GM12891 (cell line): ENCODE measurements around the gene SLC45A2.
"Not testable (repeated sequence)": the region's sequence is repeated elsewhere in the genome, so short reads cannot be mapped to it uniquely, and the experiment has no call there.

ENCODE experiments used
- DNase-seq: peaks from one replicate; pipeline ENCODE4 v3.0.0; 2011; ENCODE audit warnings: low spot score; ENCODE audit not compliant: insufficient read length
- FAIRE-seq: peaks from 2 replicates; lab custom pipeline; 2011; peaks lifted over from hg19 to GRCh38; lab: Jason Lieb, UNC
- PAX5 ChIP-seq: IDR thresholded peaks from 2 replicates; pipeline ENCODE4 v1.6.1; 2011; ENCODE audit warnings: low read length, moderate library complexity, mild to moderate bottlenecking; ENCODE audit not compliant: insufficient read depth, severe bottlenecking
- POLR2A ChIP-seq: IDR thresholded peaks from 2 replicates; pipeline ENCODE4 v1.6.1; 2011; ENCODE audit warnings: low read depth, low read length, control low read depth
- POLR2AphosphoS5 ChIP-seq: IDR thresholded peaks from 2 replicates; pipeline ENCODE4 v1.6.1; 2011; ENCODE audit warnings: low read depth, low read length, control low read depth
- POU2F2 ChIP-seq: IDR thresholded peaks from 2 replicates; pipeline ENCODE4 v1.6.1; 2011; ENCODE audit warnings: low read depth, mild to moderate bottlenecking, control low read depth, low read length, moderate library complexity
- SPI1 ChIP-seq: IDR thresholded peaks from 2 replicates; pipeline ENCODE4 v1.6.1; 2011; ENCODE audit warnings: low read depth, low read length, control low read depth
- TAF1 ChIP-seq: IDR thresholded peaks from 2 replicates; pipeline ENCODE4 v1.6.1; 2011; ENCODE audit warnings: low read depth, low read length, control low read depth

SLC45A2 gene

DNA sequence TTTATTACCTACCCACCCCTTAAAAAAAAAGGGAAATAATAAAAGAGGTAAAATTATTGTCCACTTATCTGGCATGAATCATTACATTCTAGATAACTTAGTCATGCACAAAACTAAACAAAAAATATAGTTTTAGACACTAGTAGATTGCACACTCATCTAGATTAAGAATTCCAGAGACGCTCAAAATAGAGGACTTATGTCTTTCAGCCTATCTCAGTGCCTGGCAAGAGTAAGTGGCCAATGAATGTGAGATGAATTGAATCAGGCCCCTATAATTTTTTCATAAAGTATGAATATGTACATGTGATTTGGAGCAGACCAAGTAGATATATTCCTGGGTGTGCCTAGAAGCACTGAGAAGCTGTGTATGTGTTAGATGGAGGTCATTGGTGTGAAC, 50.3 kb downstream of the SLC45A2 start:
- FAIRE-seq: no peak
- no peak for DNase-seq
- no peak for TF ChIP-seq POLR2A
- TF ChIP-seq PAX5: no peak
- TF ChIP-seq TAF1: no peak
- TF ChIP-seq POU2F2: no peak
- TF ChIP-seq SPI1: no peak
- no peak for TF ChIP-seq POLR2AphosphoS5

DNA sequence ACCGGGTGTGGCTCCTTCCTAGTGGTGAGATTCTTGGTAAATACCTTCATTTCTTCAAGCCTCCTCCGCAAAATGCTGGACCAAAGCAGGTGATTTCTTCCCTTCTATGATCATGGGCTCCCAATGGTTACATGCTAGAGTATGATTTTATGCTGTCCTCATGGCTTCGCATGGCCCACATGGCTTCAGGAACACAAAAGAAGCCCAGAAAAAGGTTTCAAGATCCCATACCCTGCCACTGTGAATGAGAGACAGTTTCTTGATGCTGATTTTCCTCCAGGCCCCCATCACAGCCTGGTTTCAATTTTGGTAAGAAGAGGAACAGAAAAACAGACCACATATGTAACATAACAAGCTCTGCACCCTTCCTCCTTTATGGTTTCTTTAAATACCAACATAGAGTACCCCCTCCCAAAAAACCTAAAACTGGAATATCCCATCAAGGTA, 50.7 kb downstream of the SLC45A2 start:
- FAIRE-seq (peak; percentile 47), DNase-seq (no peak)
- no peak for TF ChIP-seq POU2F2
- TF ChIP-seq PAX5: no peak
- TF ChIP-seq SPI1: peak; percentile 99
- TF ChIP-seq POLR2A: no peak

DNA sequence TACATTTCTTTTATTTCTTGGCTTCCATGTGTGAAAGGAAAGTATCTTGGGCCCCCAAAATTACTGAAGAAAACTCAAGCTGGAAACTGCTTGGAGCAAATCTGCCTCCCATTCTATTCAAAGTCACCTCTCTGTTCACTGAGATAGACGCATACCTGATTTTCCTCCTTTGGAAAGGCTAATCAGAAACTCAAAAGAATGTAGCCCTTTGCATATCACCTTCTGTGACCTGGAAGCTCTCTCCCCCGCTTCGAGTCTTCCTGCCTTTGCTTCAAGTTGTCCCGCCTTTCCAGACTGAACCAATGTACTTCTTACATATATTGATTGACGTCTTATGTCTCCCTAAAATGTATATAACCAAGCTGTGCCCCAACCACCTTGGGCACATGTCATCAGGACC, 53.4 kb downstream of the SLC45A2 start:
- TF ChIP-seq PAX5 (no peak), SPI1 (no peak), TAF1 (no peak), POLR2AphosphoS5 (no peak), POU2F2 (no peak), POLR2A (no peak)
- DNase-seq (no peak), FAIRE-seq (no peak)

DNA sequence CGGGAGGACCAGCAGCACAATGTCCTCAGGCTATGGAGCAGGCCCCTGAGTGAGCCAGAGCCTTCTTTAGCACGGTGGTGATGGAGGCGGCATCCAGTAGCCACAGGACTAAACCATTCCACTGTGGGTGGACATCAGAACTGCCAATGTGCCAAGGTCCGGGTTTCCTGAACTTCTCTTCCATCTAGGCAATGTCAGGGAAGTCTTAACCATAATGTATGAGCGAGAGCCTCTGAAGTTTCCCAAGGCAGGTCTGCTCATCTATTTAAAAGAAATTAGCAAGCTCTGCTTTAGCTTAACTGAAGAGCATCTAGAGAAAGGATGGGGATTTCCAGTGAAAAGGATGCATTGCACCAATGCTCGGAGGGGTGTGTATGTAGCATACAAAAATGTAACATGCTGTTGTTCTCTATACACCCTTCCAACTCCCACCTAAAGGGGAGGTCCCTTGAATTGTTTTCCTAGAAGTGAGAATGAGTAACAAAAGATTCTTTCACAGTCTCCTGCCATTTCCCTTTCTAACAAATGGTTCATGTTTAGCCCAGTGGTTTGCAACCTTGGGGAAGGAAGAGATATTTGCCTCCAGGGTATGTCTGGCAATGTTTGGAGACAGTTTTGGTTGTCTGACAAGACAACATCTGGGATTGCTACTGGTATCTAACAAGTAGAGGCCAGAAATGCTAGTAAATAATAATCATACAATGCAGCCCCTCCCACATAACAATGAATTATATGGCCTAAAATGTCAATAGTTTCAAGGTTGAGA, 54.4 kb downstream of the SLC45A2 start:
- DNase-seq (no peak), FAIRE-seq (peak; percentile 71)
- TF ChIP-seq SPI1 (0 out of 2 replicates have a peak, but pooled peaks have one; percentile 4), TAF1 (no peak)

DNA sequence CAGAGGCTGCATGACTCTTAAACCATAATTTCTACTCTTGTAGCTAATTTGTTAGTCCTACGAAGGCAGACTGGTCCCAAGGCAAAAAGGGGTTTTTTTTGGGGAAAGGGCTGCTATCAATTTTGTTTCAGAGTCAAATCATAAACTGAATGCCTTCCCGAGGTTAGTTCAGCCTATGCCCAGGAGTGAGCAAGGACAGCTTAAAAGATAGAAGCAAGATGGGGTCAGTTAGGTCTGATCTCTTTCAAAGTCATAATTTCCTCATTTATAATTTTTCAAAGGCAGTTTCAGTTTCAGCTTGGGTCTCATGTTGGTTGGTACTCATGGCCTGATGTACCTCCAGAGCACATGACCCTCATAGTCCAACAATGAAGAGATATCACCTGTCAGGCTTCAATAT, 56.2 kb downstream of the SLC45A2 start:
- FAIRE-seq: peak; percentile 5
- no peak for TF ChIP-seq POU2F2
- TF ChIP-seq POLR2AphosphoS5: no peak
- TF ChIP-seq PAX5: no peak
- no peak for TF ChIP-seq SPI1
- TF ChIP-seq POLR2A: no peak
- TF ChIP-seq TAF1: no peak
- no peak for DNase-seq

DNA sequence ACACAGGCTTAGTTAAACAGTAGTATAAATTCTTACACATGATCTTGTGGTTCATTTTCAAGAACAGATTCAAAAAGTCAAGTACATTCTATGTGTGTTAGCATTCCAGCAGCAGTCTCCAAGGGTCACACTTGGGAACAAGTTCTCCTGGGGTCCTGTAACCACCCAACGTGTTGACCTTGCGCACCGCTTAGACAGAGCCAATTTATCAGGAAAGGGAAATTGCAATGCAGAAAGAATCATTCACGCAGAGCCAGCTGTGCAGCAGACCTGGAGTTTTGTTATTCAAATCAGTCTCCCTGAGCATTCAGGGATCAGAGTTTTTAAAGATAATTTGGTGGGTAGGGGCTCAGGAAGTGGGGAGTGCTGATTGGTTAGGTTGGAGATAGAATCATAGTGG, 56.8 kb downstream of the SLC45A2 start:
- TF ChIP-seq PAX5 (no peak), POU2F2 (no peak), POLR2A (no peak), SPI1 (no peak), POLR2AphosphoS5 (no peak)
- DNase-seq: no peak
- peak; percentile 61 for FAIRE-seq

DNA sequence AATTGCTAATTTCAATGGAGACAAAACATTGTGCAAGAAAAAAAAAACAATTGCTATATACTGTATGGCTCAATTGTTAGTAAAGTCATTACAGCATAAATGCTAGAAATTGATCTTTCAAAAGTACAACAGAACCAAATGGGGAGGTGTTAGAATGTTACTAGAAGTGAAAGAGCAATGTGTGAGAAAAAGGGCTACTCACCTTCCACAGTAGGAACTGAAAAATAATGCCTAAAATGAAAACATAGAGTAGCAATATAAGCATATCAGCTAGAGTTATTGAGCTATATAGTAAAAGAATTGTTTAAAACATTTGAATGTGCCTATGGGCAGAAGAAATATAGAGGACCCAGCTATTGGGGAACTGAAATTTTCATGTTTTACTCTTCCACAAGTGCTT, 59.2 kb downstream of the SLC45A2 start:
- no peak for TF ChIP-seq POU2F2
- no peak for TF ChIP-seq TAF1
- TF ChIP-seq PAX5: no peak
- peak; percentile 49; the same call in 1 of the 2 replicates for TF ChIP-seq SPI1
- TF ChIP-seq POLR2AphosphoS5: no peak
- TF ChIP-seq POLR2A: no peak
- FAIRE-seq (peak; percentile 48), DNase-seq (no peak)

DNA sequence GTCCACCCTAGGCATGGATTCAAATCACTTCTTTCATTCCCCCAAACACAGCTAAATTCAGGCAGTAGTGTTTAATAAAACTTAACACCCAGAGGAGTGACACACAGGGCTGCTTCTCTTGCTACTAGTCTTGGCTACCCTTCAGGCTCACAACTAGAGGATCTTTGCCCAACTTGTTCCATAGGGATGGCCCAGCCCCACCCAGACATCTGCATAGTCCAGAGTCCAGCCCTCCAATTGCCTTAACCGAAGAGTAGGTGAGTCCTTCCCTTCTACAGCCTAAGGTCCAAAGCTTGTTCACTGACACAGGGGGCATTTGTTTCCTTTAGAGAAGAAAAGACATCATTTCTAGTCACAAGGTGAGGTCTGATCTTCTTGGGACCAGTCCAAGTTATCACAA, 63.5 kb downstream of the SLC45A2 start:
- FAIRE-seq (no peak), DNase-seq (no peak)
- TF ChIP-seq POU2F2: no peak
- TF ChIP-seq PAX5: no peak
- no peak for TF ChIP-seq SPI1
- TF ChIP-seq POLR2A: no peak
- TF ChIP-seq TAF1: no peak
- no peak for TF ChIP-seq POLR2AphosphoS5

DNA sequence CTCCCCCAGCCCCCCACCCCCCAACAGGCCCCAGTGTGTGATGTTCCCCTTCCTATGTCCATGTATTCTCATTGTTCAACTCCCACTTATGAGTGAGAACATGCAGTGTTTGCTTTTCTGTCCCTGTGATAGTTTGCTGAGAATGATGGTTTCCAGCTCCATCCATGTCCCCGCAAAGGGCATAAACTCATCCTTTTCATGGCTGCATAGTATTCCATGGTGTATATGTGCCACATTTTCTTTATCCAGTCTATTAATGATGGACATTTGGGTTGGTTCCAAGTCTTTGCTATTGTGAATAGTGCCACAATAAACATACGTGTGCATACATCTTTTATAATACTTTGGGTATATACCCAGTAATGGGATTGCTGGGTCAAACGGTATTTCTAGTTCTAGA, 69.6 kb downstream of the SLC45A2 start:
- DNase-seq, FAIRE-seq: not testable (repeated sequence)

DNA sequence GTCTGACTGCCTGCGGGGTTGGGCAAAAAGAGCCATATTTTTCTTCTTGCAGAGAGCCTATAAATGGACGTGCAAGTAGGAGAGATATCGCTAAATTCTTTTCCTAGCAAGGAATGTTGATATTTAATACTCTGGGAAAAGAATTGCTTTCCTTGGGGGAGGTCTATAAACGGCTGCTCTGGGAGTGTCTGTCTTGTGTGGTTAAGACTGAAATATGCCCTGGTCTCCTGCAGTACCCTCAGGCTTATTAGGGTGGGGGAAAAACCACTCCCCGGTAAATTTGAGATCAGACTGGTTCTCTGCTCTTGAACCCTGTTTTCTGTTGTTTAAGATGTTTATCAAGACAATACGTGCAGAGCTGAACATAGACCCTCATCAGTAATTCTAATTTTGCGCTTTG, 78.2 kb downstream of the SLC45A2 start:
- DNase-seq, FAIRE-seq: not testable (repeated sequence)

DNA sequence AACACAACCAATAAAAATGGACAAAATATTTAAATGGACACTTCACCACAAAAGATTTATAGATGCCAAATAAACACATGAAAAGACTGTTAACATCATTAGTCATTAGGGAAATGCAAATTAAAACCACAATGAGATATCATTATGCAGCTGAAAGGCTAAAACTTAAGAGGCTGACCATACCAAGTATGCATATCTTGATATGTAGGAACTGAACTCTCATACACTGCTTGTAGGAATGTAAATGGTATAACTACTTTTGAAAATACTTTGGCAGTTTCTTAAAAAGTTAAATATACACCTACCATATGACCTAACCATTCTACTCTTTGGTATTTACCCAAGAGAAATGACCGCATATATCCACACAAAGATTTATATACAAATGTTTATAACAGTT, 79.1 kb downstream of the SLC45A2 start:
- no peak for FAIRE-seq
- TF ChIP-seq TAF1: no peak
- TF ChIP-seq PAX5: no peak
- TF ChIP-seq POU2F2: no peak
- TF ChIP-seq POLR2AphosphoS5: no peak
- no peak for TF ChIP-seq SPI1
- TF ChIP-seq POLR2A: no peak
- DNase-seq: no peak
